NCI-H1930 (cell line): Measurements from ENCODE around the gene ATAD1.
"Not testable (repeated sequence)": the region's sequence is repeated elsewhere in the genome, so short reads cannot be mapped to it uniquely, and the experiment has no call there.

Source experiments
- DNase-seq, 2 experiments: peaks; one replicate each; lab custom pipeline; 2025; lab: John Stamatoyannopoulos, UW

Gene ATAD1

DNA sequence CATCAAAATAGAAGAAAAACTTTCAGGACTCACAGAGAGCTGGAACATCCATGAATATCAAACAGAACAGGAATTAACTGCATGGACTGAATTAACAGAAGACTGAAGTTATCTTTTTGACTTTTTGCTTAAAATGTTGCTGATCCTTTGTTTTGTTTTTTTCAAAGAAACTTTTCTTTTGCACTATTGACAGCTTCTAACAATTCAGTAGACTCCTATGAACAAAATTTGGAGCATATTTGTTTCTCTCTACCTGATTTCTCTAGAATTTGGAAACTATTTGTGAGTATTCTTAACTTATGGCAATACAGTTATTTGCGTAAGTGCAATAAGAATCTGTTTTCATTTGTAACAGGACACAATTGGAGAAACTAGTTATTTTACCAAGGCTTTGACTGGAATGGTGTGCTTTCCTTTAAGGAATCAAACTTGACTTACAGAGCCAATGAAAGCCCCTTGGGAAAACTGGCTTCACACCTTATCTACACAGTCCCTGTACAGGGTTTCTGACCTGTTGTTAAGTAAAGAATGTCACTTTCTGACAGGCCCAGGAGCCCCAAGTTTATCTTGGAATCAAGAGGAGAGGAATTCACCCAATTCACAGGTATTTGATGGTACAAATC lies 16.1 kb downstream of the ATAD1 start:
- not testable (repeated sequence) for DNase-seq

DNA sequence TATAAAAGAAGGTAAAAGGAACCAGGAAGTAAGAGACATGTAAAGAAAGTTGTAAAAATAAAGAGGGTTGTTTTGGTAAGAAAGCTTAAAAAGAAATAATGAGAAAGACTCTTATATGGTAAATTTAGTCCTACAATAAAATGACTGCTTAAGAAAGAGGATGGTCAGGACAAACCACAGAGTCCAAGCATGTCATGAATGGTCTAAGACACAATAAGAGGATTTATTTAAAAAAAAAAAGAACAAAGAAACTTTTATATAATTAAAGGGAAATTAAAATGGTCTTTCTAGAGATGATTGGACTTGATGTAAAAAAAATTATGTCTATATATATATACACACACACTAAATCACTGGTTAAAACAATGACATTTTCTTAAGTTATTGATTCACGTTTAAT lies 18.2 kb downstream of the ATAD1 start:
- no peak for DNase-seq

DNA sequence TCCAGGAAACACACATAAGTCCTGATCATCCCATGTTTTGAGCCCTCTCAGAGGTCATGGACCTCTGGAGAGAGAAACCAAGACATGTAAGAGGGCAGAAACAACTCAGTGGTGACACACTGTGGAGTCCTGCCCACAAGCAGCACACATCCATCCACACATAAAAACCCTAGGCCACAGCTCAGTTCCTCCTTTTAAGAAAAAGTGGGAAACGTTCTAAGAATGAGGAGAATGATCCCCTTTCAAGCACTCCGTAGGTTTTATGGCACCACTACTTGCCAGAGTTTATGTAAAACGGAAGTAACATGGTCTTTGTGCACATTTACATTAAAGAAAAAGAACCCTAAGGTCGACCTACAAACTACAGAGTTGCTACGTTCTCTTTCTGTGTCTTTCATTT lies 19.9 kb downstream of the ATAD1 start:
- DNase-seq: no peak

DNA sequence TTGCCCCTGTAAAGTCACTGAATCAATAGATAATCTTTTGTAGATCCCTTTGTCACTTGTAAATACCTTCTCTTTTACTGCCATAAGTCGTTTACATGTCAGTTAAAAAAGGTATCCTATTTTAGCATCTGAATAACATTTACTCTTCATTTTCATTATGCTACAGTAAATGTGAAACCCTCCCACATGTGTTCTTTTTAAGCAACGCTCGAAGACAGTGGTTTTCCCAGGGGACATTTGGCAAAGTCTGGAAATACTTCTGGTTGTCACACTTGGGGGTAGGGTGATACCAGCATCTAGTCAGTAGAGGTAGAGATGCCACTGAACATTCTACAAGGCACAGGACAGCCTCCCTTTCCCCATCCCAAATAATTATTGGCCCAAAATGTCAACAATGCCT lies 23.7 kb downstream of the ATAD1 start:
- DNase-seq: no peak

DNA sequence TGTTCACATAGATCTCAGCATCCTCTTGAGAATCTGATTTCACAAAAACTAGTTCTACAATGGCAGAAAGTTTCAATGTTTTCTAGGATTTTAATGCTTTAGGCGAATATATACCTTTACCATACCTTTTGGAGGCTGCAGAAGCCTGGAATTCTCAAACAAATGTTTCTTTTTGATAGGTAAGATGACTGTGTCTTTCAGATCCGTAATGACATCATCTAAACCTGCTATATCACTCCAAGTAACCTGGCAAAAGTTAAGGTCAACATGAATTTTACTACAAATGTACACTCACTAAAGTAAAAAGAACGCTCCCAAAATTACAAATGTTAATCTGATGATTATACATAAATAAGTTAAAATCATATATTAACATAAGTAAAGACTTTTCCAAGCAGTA lies 27.8 kb downstream of the ATAD1 start:
- no peak for DNase-seq

DNA sequence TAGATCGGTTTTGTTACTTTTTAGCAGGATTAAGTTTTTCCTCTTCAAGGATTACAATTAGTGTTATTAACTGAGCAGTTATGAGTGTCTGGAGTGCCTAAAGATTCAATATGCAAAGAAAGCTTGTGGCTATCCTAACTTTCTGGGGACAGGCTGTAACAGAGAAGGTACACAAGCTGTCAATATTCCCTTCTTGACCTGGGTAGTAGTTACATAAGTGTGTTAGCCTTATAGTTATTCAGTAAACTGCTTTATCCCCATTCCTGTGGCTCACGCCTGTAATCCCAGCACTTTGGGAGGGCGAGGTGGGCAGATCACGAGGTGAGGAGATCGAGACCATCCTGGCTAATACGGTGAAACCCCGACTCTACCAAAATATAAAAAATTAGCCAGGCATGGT lies 31.6 kb downstream of the ATAD1 start:
- no peak for DNase-seq

DNA sequence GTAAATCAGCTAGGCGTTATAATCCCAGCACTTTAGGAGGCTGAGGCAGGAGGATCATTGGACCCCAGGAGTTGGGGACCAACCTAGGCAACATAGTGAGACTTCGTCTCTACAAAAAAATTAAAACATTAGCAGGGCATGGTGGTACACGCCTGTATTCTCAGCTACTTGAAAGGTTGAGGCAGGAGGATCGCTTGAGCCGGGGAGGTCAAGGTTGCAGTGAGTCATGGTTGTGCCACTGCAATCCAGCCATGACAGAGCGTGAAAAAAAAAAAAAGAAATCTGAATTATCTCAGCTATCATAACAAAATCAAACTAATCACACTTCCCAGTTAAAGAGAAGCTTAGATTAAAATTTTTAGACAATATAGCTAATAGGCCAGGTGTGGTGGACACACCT lies 35.3 kb downstream of the ATAD1 start:
- no peak for DNase-seq

DNA sequence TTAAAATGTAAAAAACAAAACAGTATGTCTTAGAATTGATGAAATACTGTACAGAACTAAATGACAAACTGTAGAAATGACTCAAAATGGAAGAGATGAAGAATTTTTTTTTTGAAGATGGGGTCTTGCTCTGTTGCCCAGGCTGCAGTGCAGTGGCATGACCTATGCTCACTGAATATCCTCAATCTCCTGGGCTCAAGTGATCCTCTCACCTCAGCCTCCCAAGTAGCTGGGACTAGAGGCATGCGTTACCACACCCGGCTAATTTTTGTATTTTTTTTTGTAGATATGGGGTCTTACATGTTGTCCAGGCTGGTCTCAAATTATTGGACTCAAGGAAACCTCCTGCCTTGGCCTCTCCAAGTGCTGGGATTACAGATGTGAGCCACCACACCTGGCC lies 36.5 kb downstream of the ATAD1 start:
- no peak for DNase-seq

DNA sequence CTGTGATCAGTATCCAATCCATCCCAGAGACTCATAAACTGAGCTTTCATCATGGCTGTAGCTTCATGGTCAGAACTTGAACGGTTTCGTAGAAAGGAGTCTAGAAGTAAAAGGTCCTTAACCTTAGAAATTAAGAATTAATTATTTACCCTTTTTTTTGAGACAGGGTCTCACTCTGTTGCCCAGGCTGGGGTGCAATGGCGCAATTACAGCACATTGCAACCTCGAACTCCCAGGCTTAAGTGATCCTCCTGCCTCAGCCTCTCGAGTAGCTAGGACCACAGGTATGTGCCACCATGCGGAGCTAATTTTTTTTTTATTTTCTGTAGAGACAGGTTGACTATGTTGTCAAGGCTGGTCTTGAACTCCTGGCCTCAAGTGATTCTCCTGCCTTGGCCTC lies 41.7 kb downstream of the ATAD1 start:
- DNase-seq: no peak

DNA sequence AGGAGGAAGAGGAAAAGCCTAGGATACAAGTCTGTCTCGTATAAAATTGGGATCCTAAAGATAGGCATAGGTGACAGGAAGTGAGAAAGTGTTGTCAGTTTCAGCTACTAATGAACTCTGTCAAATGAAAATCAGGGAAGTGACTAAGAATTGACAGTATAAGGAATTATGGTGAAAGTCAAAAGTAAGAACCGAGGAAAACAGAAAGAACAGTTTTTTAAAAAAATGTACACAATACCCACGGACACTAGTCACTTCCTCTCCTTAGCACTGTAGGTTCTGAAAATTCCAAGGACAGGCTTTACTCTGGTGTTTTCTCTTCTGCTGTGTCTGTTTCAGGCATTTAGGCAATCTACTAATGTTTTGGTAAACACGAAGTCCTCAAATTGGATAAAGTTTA lies 42.3 kb downstream of the ATAD1 start:
- DNase-seq: no peak

DNA sequence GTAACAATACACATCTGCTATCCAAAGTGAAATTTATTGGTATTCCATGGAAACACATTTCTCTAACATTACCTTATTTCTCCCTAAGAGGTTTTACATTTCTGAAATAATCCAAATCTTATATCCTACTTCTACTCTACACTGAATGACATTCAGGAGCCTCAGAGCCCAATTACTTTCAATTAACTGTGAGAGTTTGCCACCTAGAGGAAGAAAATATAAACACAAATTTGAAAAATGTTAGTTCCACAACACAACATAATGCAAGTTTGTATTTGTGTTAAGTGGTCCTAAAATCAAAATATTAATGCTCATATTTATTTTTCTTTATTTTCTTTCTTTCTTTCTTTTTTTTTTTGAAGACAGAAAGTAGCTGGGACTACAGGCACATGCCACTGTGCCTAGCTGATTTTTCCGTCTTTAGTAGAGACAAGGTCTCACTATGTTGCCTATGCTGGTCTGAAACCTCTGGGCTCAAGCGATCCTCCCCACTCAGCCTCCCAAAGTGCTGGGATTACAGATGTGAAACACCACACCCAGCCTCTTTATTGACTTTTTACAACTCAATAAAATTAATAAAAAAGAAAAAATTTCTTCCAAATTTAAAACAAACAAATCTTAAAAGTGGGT lies 46.0 kb downstream of the ATAD1 start:
- no peak for DNase-seq

DNA sequence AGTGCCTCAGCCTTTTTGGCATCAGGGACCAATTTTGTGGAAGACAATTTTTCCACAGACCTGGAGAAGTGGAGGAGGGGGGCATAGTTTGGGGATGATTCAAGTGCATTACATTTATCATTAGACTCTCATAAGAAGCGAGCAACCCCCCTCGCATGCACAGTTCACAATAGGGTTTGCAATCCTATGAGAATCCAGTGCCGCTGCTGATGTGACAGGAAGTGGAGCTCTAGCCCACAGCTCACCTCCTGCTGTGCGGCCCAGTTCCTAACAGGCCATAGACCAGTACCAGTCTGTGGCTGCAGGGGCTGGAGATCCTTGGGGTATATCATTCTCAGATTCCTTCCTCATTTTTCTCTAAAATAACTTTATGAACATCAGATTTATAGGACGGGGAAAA lies 50.8 kb downstream of the ATAD1 start:
- no peak for DNase-seq

DNA sequence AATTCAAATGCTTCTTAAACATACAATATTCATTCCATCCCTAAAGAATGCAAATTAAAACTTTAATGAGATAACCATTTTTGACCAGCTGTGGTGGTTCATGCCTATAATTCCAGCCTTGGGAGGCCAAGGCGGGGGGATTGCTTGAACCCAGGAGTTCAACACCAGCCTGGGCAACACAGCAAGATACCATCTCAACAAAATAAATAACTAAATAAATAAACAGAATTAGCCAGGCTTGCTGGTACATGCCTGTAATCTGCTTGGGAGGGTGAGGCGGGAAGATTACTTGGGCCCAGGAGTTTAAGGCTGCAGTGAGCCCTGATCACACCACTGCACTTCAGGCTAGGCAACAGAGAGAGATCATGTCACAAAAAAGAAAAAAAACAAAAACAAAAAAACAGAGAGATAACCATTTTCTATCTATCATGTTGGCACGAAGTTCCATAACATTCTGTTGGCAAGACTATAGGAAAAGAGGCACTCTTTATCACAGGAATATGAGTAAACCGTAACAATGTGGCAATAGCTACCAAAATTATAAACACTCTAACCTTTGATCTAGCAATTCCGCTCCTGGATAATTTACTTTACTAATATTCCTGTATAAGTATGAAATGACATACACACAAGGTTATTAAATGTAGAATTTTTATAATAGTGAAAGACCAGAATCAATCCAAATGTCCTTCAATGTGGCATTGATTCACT lies 52.2 kb downstream of the ATAD1 start:
- no peak for DNase-seq

DNA sequence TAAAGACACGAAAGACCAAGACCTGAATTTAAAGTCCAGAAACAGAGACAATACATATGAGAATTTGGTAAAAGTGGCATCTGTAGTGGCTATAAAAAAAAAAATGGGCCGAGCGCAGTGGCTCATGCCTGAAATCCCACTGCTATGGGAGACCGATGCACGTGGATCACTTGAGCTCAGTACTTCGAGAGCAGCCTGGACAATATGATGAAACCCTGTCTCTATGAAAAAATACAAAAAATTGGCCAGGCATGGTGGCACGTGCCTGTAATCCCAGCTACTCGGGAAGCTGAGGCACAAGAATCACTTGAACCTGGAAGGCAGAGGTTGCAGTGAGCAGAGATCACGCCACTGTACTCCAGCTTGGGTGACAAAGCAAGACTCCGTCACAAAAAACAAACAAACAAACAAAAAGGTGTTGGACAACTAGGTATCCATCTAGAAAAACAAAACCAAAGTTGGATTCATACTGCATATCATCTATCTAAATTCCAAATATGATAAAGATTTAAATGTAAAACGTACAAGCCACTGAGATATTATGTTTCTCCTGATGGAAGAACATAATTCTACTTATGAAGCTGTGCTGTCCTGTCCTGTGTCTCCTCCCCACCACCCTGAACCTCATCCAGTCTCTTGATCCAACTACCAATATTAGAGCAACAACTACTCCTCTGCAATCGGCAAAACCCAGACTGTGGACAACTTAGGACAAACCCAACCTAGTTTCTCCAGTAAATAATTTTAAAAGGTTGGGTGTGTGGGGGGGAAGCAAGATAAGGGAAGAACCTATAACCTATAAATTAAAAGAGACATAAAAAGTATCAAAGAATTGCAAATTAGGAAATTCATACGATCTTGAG lies 53.7 kb downstream of the ATAD1 start:
- no peak for DNase-seq

DNA sequence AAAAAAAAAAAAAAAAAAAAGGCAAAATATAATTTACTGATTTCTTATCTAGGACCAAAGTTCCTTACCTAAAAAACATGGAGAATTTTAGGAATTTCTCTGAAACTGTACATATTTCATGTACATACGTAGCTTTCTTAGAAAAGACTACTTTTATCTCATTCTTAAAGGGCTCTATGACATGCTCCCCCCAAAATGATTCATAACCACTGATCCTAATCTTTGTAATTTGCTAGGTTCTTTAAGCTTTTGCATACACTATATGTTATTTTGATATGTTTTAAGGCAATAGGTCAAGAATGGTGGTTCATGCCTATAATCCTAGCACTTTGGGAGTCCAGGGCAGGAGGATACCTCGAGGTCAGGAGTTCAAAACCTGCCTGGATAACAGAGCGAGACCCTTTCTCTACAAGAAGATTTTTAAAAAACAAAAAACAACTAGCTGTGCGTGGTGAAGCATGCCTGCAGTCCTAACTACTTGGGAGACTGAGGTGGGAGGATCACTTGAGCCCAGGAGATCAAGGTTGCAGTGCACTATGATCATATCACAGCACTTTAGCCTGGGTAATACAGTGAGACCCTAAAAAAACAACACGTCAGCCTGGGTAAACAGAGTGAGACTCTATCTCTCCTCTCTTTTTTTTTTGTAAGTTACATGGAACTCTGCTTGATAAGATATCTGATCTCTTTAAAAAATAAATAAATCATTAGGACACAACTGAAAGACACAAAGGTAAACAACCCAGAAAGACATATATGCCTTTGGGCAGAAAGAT lies 54.8 kb downstream of the ATAD1 start:
- no peak for DNase-seq

DNA sequence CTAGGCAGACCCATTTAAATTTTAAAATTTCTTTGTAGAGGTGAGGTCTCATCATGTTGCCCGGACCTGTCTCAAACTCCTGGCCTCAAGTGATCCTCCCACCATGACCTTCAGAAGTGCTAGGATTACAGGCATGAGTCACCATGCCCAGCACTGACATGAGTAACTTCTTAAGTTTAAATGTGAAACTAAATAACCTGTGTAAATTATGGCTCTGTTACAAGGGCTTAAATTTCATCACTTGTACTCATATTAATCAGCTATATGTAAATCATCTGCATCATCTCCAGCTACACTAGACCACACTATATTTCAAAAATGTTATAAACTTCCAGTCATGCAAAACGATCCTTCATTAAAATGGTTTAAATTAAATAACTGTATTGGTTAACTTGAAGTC lies 56.1 kb downstream of the ATAD1 start:
- DNase-seq: no peak

DNA sequence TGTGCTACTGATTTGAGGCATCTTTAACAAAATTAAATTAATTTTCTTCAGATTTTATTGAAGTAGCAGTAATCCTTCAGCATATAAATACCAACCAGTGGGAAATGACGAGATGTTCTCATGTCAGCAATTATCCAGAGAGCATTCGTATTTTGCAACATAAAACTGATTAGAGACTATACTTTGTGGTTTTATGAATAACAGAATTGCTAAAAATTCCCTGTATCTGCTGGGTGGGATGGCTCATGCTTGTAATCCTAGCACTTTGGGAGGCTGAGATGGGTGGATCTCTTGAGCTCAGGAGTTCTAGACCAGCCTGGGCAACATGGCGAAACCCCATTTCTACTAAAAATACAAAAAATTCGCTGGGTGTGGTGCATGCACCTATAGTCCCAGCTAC lies 56.9 kb downstream of the ATAD1 start:
- no peak for DNase-seq

DNA sequence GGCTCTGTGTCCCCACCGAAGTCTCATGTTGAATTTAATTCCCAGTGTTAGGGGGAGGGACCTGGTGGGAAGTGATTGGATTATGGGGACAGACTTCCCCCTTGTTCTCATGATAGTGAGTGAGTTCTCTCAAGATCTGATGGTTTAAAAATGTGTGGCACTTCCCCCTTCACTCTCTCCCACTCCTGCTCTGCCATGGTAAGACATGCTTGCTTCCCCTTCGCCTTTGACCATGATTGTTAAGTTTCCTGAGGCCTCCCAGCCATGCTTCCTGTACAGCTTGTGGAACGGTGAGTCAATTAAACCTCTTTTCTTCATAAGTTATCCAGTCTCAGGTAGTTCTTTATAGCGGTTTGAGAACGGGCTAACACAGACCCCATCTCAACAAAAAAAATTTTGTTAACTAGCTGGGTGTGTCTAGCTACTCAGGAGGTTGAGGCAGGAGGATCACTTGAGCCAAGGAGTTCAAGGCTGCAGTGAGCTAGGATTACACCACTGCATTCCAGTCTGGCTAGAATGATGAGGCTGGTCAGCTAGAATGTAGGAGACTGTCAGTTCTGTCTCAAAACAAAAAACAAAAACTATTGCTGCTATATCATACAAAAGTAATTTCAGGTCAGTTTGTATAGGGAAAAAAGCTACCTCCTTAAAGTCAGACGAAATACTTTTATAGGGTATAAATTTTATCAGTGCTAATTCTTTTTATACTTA lies 57.7 kb downstream of the ATAD1 start:
- DNase-seq: no peak

DNA sequence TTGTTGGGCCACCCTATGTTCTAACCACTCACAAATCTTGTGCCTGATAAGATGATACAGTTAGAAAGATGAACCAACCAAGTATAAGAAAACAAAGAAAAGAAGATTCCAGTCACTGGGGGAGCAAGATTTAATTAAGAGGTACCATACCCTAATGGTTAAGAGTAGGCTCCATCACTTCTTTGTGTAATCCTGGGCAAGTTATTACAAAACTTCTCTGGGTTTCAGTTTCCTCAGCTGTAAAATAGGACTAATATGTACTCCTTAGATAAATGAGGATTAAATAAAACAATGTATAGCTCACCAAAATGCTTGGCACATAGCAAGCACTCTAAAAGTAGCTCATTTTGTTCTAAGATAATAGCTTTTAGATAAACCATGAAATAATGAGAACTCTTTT lies 58.5 kb downstream of the ATAD1 start:
- no peak for DNase-seq

DNA sequence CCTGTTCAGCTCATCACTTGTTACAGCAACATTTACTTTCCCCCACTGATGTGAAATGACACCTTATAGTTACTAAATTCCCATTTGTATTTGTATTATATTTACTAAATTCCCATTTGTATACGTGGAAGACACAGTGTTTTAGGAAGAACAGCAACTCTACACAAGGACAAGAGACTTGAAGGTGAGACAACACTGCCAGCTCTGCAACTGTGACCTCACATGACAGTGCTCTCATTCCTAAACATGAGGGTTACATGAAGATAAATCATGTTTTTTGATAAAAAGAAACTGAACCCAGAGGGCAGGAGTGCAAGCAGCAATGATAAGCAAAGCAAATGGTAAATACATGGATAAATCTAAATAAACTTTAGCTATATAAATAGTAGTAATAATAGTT lies 60.3 kb downstream of the ATAD1 start:
- DNase-seq: no peak
